B cell (primary cell): Measurements from ENCODE around the gene CCDC87. TPM values are rescaled to one million over a fixed set of nuclear protein-coding genes. Genes with fewer than 3 reads are reported as not detected.

Experiments
- ATAC-seq: fragments of 200-7000 bp; cut with Tn5 transposase; one replicate; pipeline ENCODE4 v1.10.0; 2021; ENCODE audit warnings: low read depth, mild to moderate bottlenecking, moderate number of reproducible peaks, moderate library complexity
- CTCF ChIA-PET: fragments of 350-600 bp; sonication (Branson Sonifier 250); formaldehyde crosslinking; loops from one replicate; lab custom pipeline; 2021; ENCODE audit warnings: antibody characterized with exemption, inconsistent platforms; lab: Charles Lee
- POLR2A ChIA-PET: fragments of 350-600 bp; sonication (Branson Sonifier 250); formaldehyde crosslinking; loops from one replicate; lab custom pipeline; 2021; ENCODE audit warnings: antibody characterized with exemption; lab: Charles Lee
- DNase-seq: peaks from one replicate; pipeline ENCODE4 v3.0.0; 2013
- H2AFZ ChIP-seq: 2 replicates; pipeline ENCODE4 v1.6.1; 2012; ENCODE audit warnings: mild to moderate bottlenecking, low read depth, low read length; ENCODE audit not compliant: insufficient read depth, poor library complexity, severe bottlenecking
- H3K27ac ChIP-seq, 2 donors: 1 replicate in 1 of 2; 2 replicates in 1 of 2; pipeline ENCODE4 v1.5.1; 2012 to 2013; ENCODE audit warnings: low read length in 2 of 2, mild to moderate bottlenecking in 2 of 2, moderate library complexity in 1 of 2
- H3K27me3 ChIP-seq, 4 experiments: fragments of 200-600 bp in 1 of 4; sonication (generic) in 1 of 4; replicated peaks in 1 of 4; 1 replicate in 2 of 4; 2 replicates in 2 of 4; pipeline versions ENCODE4 v1.6.1 to v1.7.0; 2013 to 2016; ENCODE audit warnings: low read length in 3 of 4, mild to moderate bottlenecking in 2 of 4, mixed read lengths in 1 of 4, moderate library complexity in 1 of 4; ENCODE audit not compliant: insufficient read depth in 4 of 4, control insufficient read depth in 3 of 4; ENCODE audit errors: control extremely low read depth in 1 of 4
- H3K36me3 ChIP-seq, 2 experiments: replicated peaks in 1 of 2; 1 replicate in 1 of 2; 2 replicates in 1 of 2; pipeline versions ENCODE4 v1.6.1 to v1.7.1; 2013; ENCODE audit warnings: low read length in 1 of 2; ENCODE audit not compliant: insufficient read depth in 2 of 2, control insufficient read depth in 1 of 2; ENCODE audit errors: control extremely low read depth in 1 of 2, extremely low read depth in 1 of 2
- H3K4me1 ChIP-seq, 2 donors: fragments of 200-600 bp in 1 of 2; sonication (generic) in 1 of 2; 1 replicate in 1 of 2; 2 replicates in 1 of 2; pipeline versions ENCODE4 v1.5.1 to v1.6.1; 2013 to 2017; ENCODE audit warnings: low read length in 2 of 2; ENCODE audit not compliant: control insufficient read depth in 2 of 2, insufficient read depth in 2 of 2
- H3K4me2 ChIP-seq: replicated peaks from 2 replicates; pipeline ENCODE3; 2012; ENCODE audit warnings: mild to moderate bottlenecking, low read depth, low read length; ENCODE audit not compliant: poor library complexity, severe bottlenecking
- H3K4me3 ChIP-seq, 5 experiments: fragments of 200-600 bp in 1 of 5; sonication (generic) in 1 of 5; 1 replicate in 3 of 5; 2 replicates in 2 of 5; pipeline versions ENCODE4 v1.5.1 to v1.7.0; 2011 to 2016; ENCODE audit warnings: low read length in 4 of 5, mild to moderate bottlenecking in 4 of 5, low read depth in 2 of 5, control low read depth in 1 of 5, moderate library complexity in 1 of 5; ENCODE audit not compliant: insufficient read depth in 1 of 5; ENCODE audit errors: control extremely low read depth in 1 of 5, extremely low read depth in 1 of 5
- H3K79me2 ChIP-seq: fragments of 200-600 bp; sonication (generic); one replicate; pipeline ENCODE4 v1.6.0; 2016; ENCODE audit warnings: low read length; ENCODE audit not compliant: control insufficient read depth, insufficient read depth
- H3K9ac ChIP-seq: fragments of 200-600 bp; sonication (generic); 2 replicates; pipeline ENCODE4 v1.6.1; 2017; ENCODE audit warnings: mild to moderate bottlenecking, low read length, moderate library complexity
- H3K9me3 ChIP-seq, 3 donors: one replicate each; pipeline versions ENCODE4 v1.6.1 to v1.7.1; 2013; ENCODE audit warnings: low read length in 2 of 3; ENCODE audit not compliant: control insufficient read depth in 2 of 3, insufficient read depth in 1 of 3; ENCODE audit errors: control extremely low read depth in 1 of 3
- H4K20me1 ChIP-seq: 2 replicates; pipeline ENCODE4 v1.6.0; 2012; ENCODE audit warnings: mild to moderate bottlenecking, low read length; ENCODE audit not compliant: insufficient read depth, control insufficient read depth, poor library complexity, severe bottlenecking
- H3K27ac Mint-ChIP-seq: one replicate; pipeline ENCODE4 v1.8.0; 2021; ENCODE audit warnings: mixed read lengths
- H3K27me3 Mint-ChIP-seq: one replicate; pipeline ENCODE4 v1.8.0; 2021; ENCODE audit warnings: mixed read lengths
- H3K4me1 Mint-ChIP-seq: one replicate; pipeline ENCODE4 v1.8.0; 2021; ENCODE audit warnings: mixed read lengths
- H3K4me3 Mint-ChIP-seq: one replicate; pipeline ENCODE4 v1.8.0; 2021; ENCODE audit warnings: mixed read lengths
- H3K9me3 Mint-ChIP-seq: one replicate; pipeline ENCODE4 v1.8.0; 2022; ENCODE audit warnings: mixed read lengths; ENCODE audit not compliant: insufficient read depth
- EZH2 ChIP-seq: IDR thresholded peaks from 2 replicates; pipeline ENCODE4 v1.6.1; 2012; ENCODE audit warnings: borderline replicate concordance, low read depth, mild to moderate bottlenecking, moderate library complexity, low read length; ENCODE audit not compliant: insufficient read depth, poor library complexity, severe bottlenecking
- WGBS: methylation state at CpG from one replicate; pipeline ENCODE4 v1.1.5; 2013; ENCODE audit warnings: missing lambda C conversion rate; ENCODE audit not compliant: insufficient coverage; 5-methylcytosine and 5-hydroxymethylcytosine counted together
- intact Hi-C: fragments of 100-400 bp; cut with micrococcal nuclease; formaldehyde crosslinking; loops from one replicate; pipeline ENCODE4 v1.10.0; 2022
- polyA plus RNA-seq: library from polyadenylated mRNA; depleted of rRNA; stranded (reverse); fragments of >200 nt; gene quantifications from 2 replicates; pipeline ENCODE4 v1.2.3, GENCODE V29; 2012
- total RNA-seq, 2 donors: library from RNA; stranded (reverse); fragments of 120-200 nt in 1 of 2; gene quantifications; 1 replicate in 1 of 2; 2 replicates in 1 of 2; pipeline versions ENCODE4 v1.2.3 to v1.2.4, GENCODE V29; 2013 to 2022
- TF ChIP-seq, protein P1 (sequence below): fragments of 200-600 bp; IDR thresholded peaks from one replicate; pipeline ENCODE4 v1.8.0; 2022; ENCODE audit warnings: antibody characterized with exemption, mild to moderate bottlenecking

Gene CCDC87
- total and polyA plus RNA-seq, 2 donors (not counting 1 experiment from before 2014, with no cell fraction given) = 0.39 TPM; not detected in 1

DNA sequence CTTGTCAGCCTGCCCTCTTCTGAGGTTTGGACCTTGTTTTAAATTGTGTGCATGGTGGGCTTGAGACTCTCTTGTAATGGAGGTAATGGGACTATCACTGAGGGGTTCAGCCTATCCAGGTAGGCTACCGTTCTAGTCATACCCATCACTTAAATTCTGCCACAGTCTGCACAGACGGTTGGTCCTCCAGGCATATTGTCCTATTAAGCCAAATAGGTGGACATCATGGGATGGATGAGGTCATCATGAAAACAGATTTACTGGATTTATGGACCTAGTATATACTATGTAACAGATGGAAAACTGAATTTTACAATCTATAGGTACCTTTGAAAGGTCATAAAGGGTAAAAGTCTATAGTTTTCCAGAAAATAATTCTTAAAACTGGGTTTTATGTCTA, 36.5 kb upstream of the CCDC87 start:
- ATAC-seq (no peak), DNase-seq (no peak)
- peak overlapping the region in 1 of 2 donors; percentile 39 for H3K27ac ChIP-seq
- intact Hi-C loops = no loop called here
- H3K79me2 ChIP-seq = peaks cover 100% of the 10 kb centered on the region
- Mint-ChIP-seq H3K27me3 (no peaks in the 10 kb centered on the region), H3K27ac (no peak overlapping the region), H3K9me3 (no peaks in the 10 kb centered on the region), H3K4me1 (peaks cover 40% of the 10 kb centered on the region), H3K4me3 (no peak overlapping the region)
- H3K9me3 ChIP-seq = no peaks in the 10 kb centered on the region
- H3K4me1 ChIP-seq = peaks cover 6 to 27% of the 10 kb centered on the region in 2 donors
- no CpG with 5 or more reads among the region's 2 CpGs for WGBS
- ChIA-PET POLR2A (interaction anchor here (1.0 kb wide), 1 partner anchor 9 kb away, joined by 8 read pairs; the partner anchor contains the start of gene RBM4), CTCF (no interaction called here)
- H2AFZ ChIP-seq = no peak overlapping the region
- TF ChIP-seq EZH2 = no peak
- TF ChIP-seq, protein P1, sequence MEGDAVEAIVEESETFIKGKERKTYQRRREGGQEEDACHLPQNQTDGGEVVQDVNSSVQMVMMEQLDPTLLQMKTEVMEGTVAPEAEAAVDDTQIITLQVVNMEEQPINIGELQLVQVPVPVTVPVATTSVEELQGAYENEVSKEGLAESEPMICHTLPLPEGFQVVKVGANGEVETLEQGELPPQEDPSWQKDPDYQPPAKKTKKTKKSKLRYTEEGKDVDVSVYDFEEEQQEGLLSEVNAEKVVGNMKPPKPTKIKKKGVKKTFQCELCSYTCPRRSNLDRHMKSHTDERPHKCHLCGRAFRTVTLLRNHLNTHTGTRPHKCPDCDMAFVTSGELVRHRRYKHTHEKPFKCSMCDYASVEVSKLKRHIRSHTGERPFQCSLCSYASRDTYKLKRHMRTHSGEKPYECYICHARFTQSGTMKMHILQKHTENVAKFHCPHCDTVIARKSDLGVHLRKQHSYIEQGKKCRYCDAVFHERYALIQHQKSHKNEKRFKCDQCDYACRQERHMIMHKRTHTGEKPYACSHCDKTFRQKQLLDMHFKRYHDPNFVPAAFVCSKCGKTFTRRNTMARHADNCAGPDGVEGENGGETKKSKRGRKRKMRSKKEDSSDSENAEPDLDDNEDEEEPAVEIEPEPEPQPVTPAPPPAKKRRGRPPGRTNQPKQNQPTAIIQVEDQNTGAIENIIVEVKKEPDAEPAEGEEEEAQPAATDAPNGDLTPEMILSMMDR = no peak
- H3K4me2 ChIP-seq = no peak overlapping the region
- H3K36me3 ChIP-seq = peaks cover 7 to 71% of the 10 kb centered on the region in 2 experiments
- peaks cover 91% of the 10 kb centered on the region for H4K20me1 ChIP-seq
- no peak overlapping the region for H3K9ac ChIP-seq
- H3K27me3 ChIP-seq = no peaks in the 10 kb centered on the region
- H3K4me3 ChIP-seq = no peak overlapping the region

DNA sequence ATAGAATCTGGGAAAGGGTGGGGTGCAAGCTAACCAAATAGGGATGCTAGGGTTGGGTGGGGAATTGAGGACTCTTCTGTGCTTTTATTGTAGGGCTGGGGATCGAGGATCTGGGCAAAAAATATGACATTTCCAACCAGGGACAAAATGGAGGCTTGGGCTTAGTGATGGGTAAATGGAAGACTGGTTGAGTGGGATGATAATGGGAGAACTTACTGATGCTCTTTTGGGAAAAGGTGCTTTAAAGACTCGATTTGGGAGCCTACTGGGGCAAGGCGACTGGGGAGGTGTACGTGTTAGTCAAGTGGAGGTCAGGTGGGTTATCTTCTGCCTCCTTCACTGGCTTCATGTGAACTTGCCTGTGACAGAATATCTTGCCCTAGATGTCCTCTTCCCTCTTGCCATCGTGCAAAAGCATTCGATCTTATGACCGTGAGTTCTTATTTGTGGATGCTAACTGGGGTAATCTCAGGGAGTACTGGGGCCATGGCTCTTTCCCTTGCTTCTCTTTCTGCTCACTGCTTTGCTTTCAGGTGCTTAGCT, 35.3 kb upstream of the CCDC87 start:
- Histone ChIP-seq H4K20me1 (peaks cover 97% of the 10 kb centered on the region), H3K27me3 (no peaks in the 10 kb centered on the region), H3K4me1 (peaks cover 13 to 35% of the 10 kb centered on the region in 2 donors), H3K79me2 (peaks cover 100% of the 10 kb centered on the region), H3K36me3 (peaks cover 7 to 75% of the 10 kb centered on the region in 2 experiments), H3K9ac (no peak overlapping the region), H3K27ac (peak overlapping the region in 1 of 2 donors; percentile 18), H2AFZ (no peak overlapping the region), H3K9me3 (no peaks in the 10 kb centered on the region), H3K4me3 (no peak overlapping the region), H3K4me2 (no peak overlapping the region)
- no peak for TF ChIP-seq EZH2
- TF ChIP-seq, protein P1 = no peak
- intact Hi-C loops = no loop called here
- Mint-ChIP-seq H3K27ac (no peak overlapping the region), H3K4me1 (peaks cover 48% of the 10 kb centered on the region), H3K27me3 (no peaks in the 10 kb centered on the region), H3K4me3 (no peak overlapping the region), H3K9me3 (no peaks in the 10 kb centered on the region)
- ATAC-seq = no peak
- POLR2A ChIA-PET = interaction anchor here (1.0 kb wide), 1 partner anchor 11 kb away, joined by 8 read pairs; the partner anchor contains the start of gene RBM4
- CTCF ChIA-PET = interaction anchor here (1.5 kb wide), 1 partner anchor 50 kb away, joined by 3 read pairs; no protein-coding TSS in a partner anchor
- no peak for DNase-seq
- 100% methylated on average over 5 of the region's 7 CpGs for WGBS
